Right renal cortex interstitium (tissue), 3 donors: ENCODE measurements around the gene NRXN3. TPM values are rescaled to one million over a fixed set of nuclear protein-coding genes. Genes with fewer than 3 reads are reported as not detected.

Experiments
- DNase-seq, 3 donors: peaks; one replicate each; pipeline ENCODE4 v3.0.0-alpha.2; 2013; ENCODE audit warnings: low read depth in 3 of 3, low spot score in 2 of 3
- polyA plus RNA-seq, 3 donors: library from polyadenylated mRNA; unstranded; fragments of 120-200 nt; gene quantifications; one replicate each; pipeline ENCODE4 v1.2.1, GENCODE V29; 2013; ENCODE audit not compliant: insufficient read length in 3 of 3

The NRXN3 gene
- polyA plus RNA-seq, 3 donors: 5.6 to 6.7 (median 5.9) TPM

DNA sequence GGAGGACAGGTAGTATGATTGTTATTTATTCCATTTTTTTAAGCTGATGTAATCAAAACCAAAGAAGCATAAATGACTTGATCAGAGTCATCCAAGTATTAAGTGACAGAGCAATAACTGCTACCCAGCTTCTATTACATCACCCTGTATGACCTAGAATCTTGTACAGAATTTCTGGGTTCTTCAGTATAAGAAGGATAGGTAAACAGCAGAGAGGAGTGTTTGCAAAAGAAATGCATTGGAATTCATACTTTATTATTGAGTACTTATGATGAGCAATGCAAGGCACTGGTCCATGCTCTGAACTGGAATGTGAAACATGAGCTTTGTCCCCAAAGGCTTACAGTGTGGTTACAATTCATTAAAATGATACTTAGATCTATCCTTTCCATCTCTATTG, 1124.3 kb downstream of the NRXN3 start:
- DNase-seq: no peak

DNA sequence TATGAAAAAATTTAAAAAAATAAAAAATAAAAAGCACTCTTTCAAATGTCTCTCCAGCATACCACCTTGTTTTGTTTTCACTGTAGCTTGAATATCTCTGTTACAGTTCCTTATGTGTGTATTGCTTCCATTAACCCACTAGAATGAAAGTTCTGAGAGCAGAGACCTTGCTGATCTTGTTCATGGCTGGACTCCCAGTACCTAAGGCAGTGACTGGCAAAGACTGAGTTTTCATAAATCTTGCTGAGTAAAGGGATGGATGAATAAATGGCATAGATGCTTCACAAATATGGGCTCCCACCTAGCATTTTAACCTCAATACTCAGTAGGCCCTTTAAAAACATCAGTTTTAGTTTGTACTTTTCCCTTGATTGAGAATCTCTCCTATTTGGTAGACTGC, 1125.2 kb downstream of the NRXN3 start:
- no peak for DNase-seq

DNA sequence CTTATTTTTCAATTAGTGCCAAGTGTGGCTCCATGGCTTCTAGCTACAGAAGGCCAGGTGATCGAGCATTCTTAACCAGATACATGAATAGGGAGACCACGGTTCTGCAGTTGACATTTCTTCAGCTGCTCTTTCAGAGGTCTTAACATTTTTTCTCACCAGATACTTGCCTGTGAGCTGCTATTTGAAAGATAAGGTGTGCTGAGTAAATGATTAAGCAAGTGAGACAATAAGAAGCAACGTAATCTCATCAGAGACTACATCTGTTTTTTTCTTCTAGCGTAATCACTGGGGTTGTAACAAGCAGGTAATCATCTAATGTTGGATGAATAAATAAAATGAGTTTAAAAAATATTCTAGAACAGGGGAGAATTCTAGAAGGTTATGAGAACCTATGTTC, 1128.2 kb downstream of the NRXN3 start:
- no peak for DNase-seq

DNA sequence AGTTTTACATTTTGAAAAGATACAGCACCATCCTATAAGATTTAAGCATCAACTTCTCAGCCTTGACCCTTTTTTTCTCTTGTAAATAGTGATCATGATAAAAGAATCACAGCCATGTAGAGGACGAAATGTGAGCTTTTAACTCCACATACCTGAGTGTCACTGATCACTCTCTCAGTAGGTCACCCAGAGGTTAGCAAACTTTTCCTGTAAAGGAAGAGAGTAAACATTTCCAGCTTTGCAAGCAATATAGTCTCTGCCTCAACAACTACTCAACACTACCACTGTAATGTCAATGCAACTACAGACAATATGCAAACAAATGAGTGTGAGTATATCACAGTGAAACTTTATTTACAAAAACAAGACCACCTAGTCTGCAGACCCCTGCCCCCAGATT, 1129.0 kb downstream of the NRXN3 start:
- DNase-seq: no peak

DNA sequence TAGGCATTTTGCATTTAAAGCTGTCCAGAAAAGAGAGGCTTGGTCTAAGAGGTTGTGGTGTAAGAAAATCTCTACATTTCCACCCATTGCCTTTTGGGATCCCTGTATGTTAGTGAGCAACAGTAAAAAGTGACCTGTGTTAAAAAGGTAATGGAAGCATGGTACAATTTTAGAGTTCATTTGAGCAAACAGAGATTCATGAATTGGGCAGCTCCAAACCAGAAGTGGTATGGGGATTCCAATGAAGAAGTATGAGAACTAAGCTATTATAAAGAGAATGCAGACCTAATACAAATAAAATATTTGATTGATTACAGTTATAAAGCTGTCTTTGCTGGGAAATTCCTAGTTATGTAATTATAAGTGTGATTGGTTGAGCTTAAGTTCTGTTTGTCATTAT, 1134.1 kb downstream of the NRXN3 start:
- DNase-seq: no peak

DNA sequence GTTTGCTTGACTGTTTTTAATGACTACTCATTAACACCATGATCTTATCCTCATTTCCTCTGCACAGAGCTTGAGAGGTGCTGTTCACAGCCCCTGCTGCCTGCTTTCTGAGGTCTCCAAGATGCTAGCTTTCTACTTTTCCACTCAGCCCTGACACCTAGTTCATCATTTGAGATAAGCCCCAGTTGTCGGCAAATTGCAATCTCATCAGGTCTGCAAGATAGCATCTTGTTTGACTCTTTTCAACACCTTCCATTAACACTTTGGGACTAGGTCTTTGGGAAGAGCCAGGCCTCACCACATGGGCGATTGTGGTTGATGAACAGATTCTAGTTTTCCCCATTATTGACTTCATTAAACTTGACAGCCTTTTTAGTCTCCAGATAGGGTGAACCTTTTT, 1136.4 kb downstream of the NRXN3 start:
- DNase-seq: no peak

DNA sequence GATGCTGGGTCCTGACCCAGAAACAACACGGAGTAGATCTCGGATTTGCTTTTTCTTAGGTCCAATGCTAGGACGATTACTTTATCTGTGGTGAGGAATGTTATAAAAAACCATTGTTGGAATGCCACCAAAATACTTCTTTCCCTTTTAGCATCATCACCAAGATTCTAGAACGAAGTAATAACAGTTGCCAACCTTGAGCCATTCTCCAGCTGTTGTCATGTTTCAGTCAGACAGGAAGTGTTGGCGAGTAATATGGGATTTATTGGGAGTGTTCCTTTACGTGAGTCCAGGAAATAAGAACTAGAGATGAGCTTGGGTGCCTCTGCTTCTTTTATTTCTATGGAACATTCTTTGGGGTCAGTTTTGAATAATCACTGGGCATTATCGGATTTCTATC, 1148.2 kb downstream of the NRXN3 start:
- DNase-seq: no peak

DNA sequence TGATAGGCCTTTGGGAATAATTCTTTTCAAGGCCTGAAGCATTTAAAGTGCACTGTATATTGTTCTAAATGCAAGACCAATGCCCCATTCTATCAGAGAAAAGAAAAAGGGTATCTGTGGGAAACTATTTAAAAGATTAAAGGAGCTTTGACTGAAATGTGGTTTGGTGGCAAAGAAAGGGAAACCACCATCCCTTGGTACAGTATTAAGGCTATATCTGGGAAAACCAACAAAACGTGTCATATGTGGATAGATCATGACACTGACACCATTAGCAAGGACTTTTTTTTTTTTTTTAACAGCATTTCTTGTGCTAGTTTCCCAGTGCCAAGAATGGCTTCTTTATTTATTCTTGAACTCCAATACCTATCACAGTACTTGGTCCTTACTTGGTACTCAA, 1150.4 kb downstream of the NRXN3 start:
- no peak for DNase-seq

DNA sequence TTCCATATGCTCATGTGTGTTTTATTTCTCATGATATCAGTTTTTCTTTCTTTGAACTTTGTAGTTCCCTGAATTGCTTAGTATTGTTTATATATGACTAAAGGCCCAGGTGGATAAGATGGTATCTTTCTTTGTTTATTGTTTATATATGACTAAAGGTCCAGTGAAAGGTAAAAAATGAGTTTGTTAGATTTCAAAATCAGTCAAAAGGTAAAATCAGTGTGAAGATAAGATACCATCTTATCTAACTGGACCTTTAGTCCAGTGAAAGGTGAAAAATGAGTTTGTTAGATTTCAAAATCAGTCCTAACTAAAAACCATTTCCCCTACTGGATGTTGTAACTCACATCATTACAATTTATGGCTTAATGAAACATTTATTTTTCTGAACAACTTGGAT, 1150.9 kb downstream of the NRXN3 start:
- no peak for DNase-seq

DNA sequence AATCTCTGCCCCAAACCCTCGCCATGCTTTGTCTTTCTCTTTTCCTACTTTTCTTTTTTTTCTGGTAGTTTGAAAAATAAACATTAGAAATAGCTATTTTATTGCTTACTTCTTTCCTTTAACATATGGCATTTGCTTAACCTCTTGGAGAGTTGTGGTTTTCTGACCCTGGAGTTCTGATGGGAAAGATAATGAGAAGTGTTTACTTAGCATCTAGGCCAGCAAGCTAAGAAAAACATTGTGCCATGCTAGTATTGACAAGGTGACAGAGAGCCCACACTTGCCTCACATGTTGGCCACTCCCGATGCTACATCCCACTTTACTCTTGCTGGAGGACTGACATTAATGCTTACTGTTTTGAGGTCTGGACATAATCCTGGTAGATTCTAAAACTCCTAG, 1154.9 kb downstream of the NRXN3 start:
- no peak for DNase-seq

DNA sequence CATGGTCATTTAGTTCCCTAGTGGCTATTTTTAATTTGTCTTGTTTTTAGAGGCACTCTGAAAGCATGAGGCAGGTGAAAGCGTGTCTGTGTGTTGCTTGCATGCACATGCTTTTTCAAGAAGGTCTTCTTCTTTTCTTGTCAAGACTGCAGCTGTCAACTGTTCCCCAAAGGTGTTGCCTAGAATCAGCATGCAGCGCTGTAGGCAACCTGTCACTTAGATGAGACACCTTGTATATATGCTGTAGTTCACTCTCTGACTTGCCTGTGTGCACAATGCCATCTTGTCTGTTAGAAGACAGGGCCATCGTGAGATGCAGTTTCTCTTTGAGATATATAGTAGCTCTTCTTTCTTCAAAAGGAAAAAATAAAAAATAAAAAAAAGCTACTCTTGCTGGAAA, 1155.4 kb downstream of the NRXN3 start:
- DNase-seq: no peak

DNA sequence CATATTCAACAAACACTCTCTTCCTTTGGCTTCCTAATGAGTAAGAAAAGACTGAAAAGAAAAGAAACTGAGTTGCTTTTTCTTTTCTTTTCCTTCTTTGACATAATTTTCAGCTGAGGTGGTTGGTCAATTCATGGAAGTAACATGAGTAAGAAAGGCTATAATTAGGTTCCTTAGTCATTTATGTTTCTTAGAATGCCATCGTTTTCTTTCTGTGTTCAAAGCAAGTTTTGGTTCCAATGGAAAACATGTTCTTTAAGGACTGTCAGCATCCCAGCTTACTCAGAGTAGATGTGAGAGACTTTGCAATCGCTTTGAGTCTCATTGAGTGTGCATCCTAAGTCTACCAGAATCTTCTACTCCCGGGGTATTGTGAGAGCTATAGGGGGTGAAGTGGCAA, 1158.7 kb downstream of the NRXN3 start:
- DNase-seq: no peak

DNA sequence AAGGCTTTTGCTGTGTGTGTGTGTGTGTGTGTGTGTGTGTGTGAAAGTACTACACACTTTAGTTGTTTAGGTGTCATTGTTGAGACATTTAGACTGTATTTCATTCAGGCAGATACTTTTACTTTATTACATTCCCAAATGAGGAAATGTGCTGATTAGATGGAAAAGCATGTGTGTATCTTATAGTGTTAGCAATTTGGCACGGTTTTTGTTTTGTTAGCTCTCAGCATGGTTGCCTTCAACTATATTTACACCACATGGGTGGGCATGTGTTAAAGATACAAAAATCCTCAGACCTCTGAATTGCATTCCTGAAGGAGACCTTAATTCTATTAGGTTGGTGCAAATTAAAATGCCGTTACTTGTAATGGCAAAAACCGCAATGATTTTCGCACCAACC, 1161.7 kb downstream of the NRXN3 start:
- no peak for DNase-seq

DNA sequence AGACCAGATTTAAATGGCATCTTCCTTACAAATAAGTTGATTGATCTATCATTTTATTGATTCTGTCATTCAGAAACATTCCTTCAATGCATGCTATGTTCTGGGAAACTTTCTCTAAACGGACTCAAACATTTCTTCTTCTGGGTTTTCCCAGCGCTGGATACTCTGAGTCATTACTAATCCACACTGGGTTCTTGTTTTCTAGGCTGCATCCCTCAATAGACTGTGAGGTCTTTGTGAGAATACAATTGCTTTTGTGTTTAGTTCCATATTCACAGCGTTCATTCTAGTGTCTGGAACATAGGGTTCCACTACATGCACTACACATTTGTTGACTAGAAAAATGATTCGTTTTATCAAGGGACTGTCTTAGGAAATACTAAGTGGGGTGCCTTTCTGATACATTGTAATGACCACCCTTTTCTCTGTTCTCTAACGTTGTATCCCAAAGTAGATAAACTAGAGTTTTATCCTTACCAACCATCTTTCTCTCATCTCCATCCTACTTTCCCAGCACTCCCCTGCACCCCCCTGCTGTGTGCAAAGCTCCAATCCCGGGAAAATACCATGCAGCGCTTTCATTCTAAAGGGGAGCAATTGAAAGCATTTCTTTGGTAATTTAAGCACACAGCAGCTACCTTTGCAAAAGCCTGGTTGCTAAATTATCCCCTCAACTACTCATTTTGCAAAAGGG, 1162.5 kb downstream of the NRXN3 start:
- DNase-seq: no peak

DNA sequence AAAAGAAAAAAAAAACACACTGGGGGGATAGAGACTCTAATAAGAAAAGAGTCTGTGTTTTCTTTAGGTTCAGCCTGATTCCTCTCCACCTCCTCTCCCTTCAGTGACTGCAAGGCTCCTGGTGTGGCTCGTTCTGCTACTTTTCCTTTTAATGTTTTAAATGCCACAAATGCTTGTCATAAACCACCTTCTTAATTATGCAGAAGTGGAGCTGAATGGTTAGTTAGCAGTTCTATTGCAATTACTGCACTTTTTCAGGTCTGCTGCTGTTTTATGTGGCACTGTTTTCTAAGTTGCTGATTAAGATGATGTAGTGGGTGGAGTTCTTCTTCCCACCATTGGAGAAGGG, 1163.0 kb downstream of the NRXN3 start:
- no peak for DNase-seq

DNA sequence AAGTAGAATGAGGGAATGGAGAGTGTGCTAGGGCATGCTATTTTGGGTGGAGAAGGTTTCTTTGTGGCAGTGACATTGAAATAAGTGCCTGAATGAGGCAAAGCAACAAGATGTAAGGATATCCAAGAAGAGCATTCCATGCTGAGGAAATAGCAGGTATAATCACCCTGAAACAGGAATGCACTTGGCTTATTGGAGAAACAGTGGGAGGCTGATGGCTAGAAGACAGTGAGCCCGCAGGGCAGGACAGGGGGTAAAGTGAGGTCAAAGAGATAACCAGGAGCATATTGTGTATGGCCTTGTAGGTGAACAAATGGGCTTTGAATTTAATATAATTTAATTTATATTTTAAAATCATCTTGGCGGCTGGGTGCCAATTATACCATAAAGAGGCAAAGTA, 1164.1 kb downstream of the NRXN3 start:
- no peak for DNase-seq

DNA sequence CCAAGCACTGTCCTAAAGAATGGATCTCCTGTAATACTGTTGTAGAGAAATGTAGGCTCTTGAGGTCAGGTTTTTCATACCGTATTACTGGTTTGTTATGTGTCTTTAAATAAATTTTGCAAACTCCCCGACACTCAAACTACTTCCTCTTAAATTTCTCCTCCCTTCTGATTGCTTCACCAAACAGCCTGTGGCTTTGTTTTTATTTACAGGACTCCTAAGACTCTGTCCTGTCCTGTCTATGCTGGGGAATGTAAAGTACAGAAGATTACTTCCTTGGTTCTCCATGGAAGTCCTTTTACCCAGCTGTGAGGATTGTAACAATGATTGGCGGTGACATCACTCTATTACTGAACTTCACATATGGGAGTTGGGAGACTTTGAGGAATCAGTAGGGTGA, 1167.6 kb downstream of the NRXN3 start:
- no peak for DNase-seq

DNA sequence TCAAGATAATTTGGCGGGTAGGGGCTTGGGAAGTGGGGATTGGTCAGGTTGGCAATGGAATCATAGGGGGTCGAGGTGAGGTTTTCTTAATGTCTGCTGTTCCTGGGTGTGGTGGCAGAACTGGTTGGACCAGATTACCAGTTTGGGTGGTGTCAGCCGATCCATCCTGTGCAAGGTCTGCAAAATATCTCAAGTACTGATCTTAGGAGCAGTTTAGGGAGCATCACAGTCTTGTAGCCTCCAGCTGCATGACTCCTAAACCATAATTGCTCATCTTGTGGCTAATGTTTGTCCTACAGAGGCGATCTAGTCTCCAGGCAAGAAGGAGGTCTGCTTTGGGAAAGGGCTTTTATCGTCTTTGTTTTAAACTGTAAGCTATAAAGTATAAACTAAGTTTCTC, 1172.8 kb downstream of the NRXN3 start:
- DNase-seq: no peak

DNA sequence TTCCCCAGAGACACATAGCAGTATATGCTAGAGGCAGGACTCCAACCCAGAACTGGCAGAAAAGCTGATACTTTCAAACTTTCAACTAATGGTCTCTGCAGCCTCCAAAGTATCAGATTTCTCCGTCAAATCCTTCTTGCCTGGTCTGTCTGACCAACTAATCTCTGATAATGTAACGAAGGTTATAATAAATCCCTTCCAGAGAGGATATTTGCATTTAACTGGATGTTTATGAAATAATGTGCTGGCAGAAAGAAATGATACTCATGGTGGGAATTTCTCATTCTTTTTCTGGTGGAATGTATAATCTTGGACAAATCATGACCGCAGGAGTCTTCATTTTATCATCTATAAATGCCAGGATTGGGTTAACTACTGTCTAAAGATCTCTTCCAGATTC, 1180.8 kb downstream of the NRXN3 start:
- DNase-seq: no peak

DNA sequence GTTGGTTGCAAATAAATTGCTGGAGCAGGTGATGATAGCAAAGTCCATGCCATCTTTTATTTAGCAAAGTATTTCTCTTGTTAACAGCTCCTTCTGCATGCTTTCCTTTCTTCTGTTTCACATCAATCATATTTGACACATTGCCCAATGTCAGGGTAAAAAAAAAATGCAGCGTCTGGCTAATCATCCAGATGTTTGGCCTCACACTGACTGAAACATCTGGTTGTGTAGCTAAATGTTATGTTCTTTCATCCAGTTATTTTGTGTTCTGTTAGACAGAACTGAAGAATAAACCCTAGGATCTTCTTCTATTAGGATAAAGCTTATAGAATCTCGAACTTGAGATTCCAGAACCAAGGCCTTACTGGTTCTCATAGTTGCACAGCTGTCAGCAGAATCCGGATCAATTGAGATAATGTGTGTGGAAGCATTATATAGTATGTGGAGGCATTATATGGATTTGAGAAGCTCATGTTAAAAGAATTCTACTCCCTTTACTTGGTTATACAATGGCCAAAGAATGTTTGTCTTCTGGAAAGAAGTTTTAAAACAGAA, 1182.0 kb downstream of the NRXN3 start:
- no peak for DNase-seq

DNA sequence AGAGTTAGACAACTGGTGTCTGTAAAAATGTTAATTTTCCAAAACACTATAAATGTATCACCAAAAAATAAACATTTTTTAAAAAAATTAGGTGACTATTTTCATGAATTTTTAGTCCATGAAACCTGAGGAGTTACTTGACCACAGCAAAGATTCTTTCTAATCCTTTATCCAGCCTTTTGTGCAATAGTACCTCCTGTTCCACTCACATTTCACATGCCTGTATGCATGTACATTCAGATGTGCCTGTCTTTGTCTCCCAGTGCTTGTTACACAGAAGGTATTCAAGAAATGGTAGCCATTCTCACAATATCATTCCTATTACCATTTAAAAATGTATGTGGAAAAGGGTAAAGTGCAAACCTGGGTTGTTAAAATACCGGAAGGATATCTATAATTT, 1184.2 kb downstream of the NRXN3 start:
- DNase-seq: no peak

DNA sequence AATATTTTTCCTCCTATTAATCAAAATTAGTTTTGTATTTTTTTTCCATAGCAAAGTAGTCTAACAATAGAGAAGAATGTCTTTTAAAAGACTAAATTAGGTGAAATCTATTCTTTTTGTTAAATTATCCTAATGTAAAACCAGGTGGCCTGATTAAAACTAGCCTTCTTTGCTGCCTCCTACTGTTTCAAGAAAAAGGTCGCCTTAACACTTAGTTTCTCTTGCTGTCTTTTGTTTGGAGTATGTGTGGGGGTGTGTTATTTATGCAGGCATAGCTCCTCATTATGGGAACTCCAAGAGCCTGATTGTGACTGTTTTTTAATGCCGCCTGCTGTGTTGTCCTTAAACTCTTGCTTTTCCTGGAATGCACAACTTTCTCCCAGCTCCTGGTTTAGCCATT, 1185.9 kb downstream of the NRXN3 start:
- no peak for DNase-seq

DNA sequence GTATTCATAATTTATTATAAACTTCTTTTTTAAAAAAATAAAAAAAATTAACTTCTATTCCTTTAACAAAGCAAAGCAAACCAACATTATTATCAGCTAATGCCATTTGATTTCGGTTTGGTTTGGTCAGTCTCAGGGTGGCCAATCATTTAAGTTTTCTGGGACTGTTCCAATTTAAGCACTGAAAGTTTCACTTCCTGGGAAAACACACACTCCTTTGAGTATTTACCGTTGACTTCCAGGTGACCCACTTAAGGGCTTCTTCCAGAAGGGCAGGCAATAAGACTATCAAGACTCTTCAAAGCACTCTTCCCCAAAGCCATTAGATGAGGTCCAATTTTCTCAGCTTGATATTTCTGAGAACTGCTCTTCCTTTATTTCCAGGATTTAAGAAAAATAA, 1187.1 kb downstream of the NRXN3 start:
- no peak for DNase-seq
